Panc1 (cell line): ENCODE measurements around the gene HTT-AS. TPM values are rescaled to one million over a fixed set of nuclear protein-coding genes. Genes with fewer than 3 reads are reported as not detected.

Source experiments
- ATAC-seq: fragments of 200-7000 bp; cut with Tn5 transposase; 2 replicates; pipeline ENCODE4 v1.9.1; 2020; ENCODE audit warnings: mild to moderate bottlenecking, moderate library complexity
- BruUV-seq: library from RNA; stranded (reverse); fragments of 400-500 nt; replicated peaks from 2 replicates; lab custom pipeline; 2021; lab: Mats Ljungman, UMichigan
- CTCF ChIA-PET: fragments of 300-600 bp; sonication (Branson Sonifier 250); formaldehyde crosslinking; loops from one replicate; lab custom pipeline; 2022; ENCODE audit warnings: antibody characterized with exemption; lab: Charles Lee
- POLR2A ChIA-PET: fragments of 300-600 bp; sonication (Branson Sonifier 250); formaldehyde crosslinking; loops from one replicate; lab custom pipeline; 2022; ENCODE audit warnings: antibody characterized with exemption; lab: Charles Lee
- DNase-seq: peaks from one replicate; pipeline ENCODE4 v3.0.0-alpha.2; 2010; ENCODE audit warnings: low read depth, low spot score
- H3K27ac ChIP-seq: 2 replicates; pipeline ENCODE4 v1.5.1; 2011; ENCODE audit warnings: mild to moderate bottlenecking, low read length, inconsistent platforms
- H3K27me3 ChIP-seq: fragments of 200-500 bp; sonication (Bioruptor generic); 2 replicates; pipeline ENCODE4 v1.6.0; 2014; ENCODE audit warnings: low read length, inconsistent platforms; ENCODE audit not compliant: control insufficient read depth, insufficient read depth
- H3K36me3 ChIP-seq: fragments of 200-500 bp; sonication (Bioruptor generic); 2 replicates; pipeline ENCODE4 v1.5.1; 2014; ENCODE audit warnings: inconsistent platforms, mild to moderate bottlenecking, low read length, moderate library complexity; ENCODE audit not compliant: control insufficient read depth, insufficient read depth
- H3K4me1 ChIP-seq: 2 replicates; pipeline ENCODE4 v1.5.1; 2011; ENCODE audit warnings: inconsistent platforms, mild to moderate bottlenecking, low read length, moderate library complexity; ENCODE audit not compliant: control insufficient read depth, insufficient read depth
- H3K4me3 ChIP-seq, 2 experiments: 2 replicates each; pipeline ENCODE4 v1.5.1; 2011 to 2012; ENCODE audit warnings: low read depth in 2 of 2, low read length in 2 of 2, mild to moderate bottlenecking in 2 of 2, inconsistent platforms in 1 of 2, moderate library complexity in 1 of 2
- H3K9me3 ChIP-seq: fragments of 200-500 bp; sonication (Bioruptor generic); 2 replicates; pipeline ENCODE4 v1.5.1; 2014; ENCODE audit warnings: low read depth, mild to moderate bottlenecking, inconsistent platforms, low read length, moderate library complexity; ENCODE audit not compliant: control insufficient read depth, insufficient read depth
- CTCF ChIP-seq: fragments of 450-650 bp; IDR thresholded peaks from 2 replicates; pipeline ENCODE4 v1.5.1; 2017; ENCODE audit warnings: mild to moderate bottlenecking
- POLR2AphosphoS5 ChIP-seq: IDR thresholded peaks from 2 replicates; pipeline ENCODE4 v1.6.1; 2012; ENCODE audit warnings: mild to moderate bottlenecking, low read depth, low read length, moderate library complexity
- REST ChIP-seq, 2 experiments: IDR thresholded peaks; 2 replicates each; pipeline ENCODE4 v1.6.1; 2011 to 2012; ENCODE audit warnings: low read depth in 2 of 2, control low read depth in 1 of 2, low read length in 1 of 2, mild to moderate bottlenecking in 1 of 2, moderate library complexity in 1 of 2; ENCODE audit not compliant: insufficient read depth in 1 of 2
- SIN3A ChIP-seq: IDR thresholded peaks from 2 replicates; pipeline ENCODE4 v1.6.1; 2012; ENCODE audit warnings: low read depth, mild to moderate bottlenecking, low read length, moderate library complexity, borderline replicate concordance; ENCODE audit not compliant: insufficient read depth
- TCF7L2 ChIP-seq: IDR thresholded peaks from 2 replicates; pipeline ENCODE4 v1.6.1; 2011; ENCODE audit warnings: mild to moderate bottlenecking, low read depth, low read length, inconsistent platforms
- in situ Hi-C: cut with HindIII; loops from 2 replicates; pipeline ENCODE4 v1.10.0; 2016; ENCODE audit warnings: low sequenced_read_pairs, low pct_unique_long_range_greater_than_20kb
- intact Hi-C: fragments of 100-400 bp; cut with micrococcal nuclease; formaldehyde crosslinking; loops from one replicate; pipeline ENCODE4 v1.10.0; 2022; ENCODE audit not compliant: unreplicated experiment
- total RNA-seq: library from RNA; stranded (reverse); gene quantifications from one replicate; pipeline ENCODE4 v1.2.1, GENCODE V29; 2021; ENCODE audit not compliant: unreplicated experiment

Gene HTT-AS
- total RNA-seq, 1 experiment from 2014 or later: not detected

- Histone ChIP-seq H3K4me3 (no peak overlapping the region), H3K4me1 (peaks cover 11% of the 10 kb centered on the region; the same call in 1 of the 2 replicates), H3K36me3 (no peaks in the 10 kb centered on the region), H3K9me3 (no peaks in the 10 kb centered on the region), H3K27me3 (no peaks in the 10 kb centered on the region), H3K27ac (no peak overlapping the region)
- CTCF ChIA-PET: no interaction called here
- POLR2A ChIA-PET: no interaction called here
- intact Hi-C loops (no loop called here), in situ Hi-C loops (no loop called here)
- ATAC-seq (no peak), DNase-seq (no peak)
- no TSS peak for BruUV-seq
- no peak for TF ChIP-seq POLR2AphosphoS5
These were observed 2.5 kb downstream of the HTT-AS start for GRCh38 chr4:3071811-3072210.

- Histone ChIP-seq H3K4me3 (no peak overlapping the region), H3K9me3 (no peaks in the 10 kb centered on the region), H3K27ac (no peak overlapping the region), H3K4me1 (peaks cover 4% of the 10 kb centered on the region; the same call in 1 of the 2 replicates), H3K27me3 (no peaks in the 10 kb centered on the region), H3K36me3 (no peaks in the 10 kb centered on the region)
- intact Hi-C loops: no loop called here
- BruUV-seq: no TSS peak
- ChIA-PET CTCF (interaction anchor here (0.7 kb wide), 1 partner anchor 272 kb away, joined by 6 read pairs; no protein-coding TSS in a partner anchor), POLR2A (no interaction called here)
- in situ Hi-C loops: no loop called here
- TF ChIP-seq TCF7L2 (no peak), CTCF (no peak), REST (IDR thresholded peaks at IDR 0.05; ENCODE audit: insufficient read depth in 1 of 2, low read depth in 2 of 2, low read length in 1 of 2) (no peak), SIN3A (no peak), POLR2AphosphoS5 (no peak)
- no peak for ATAC-seq
- DNase-seq: no peak
These were observed 3.4 kb downstream of the HTT-AS start for GRCh38 chr4:3070709-3071500.

GRCh38 chr4:3069661-3070199, 4.6 kb downstream of the HTT-AS start:
- no peak overlapping the region for H3K27ac ChIP-seq
- CTCF ChIA-PET: no interaction called here
- no peaks in the 10 kb centered on the region for H3K9me3 ChIP-seq
- intact Hi-C loops: no loop called here
- TF ChIP-seq SIN3A (no peak), REST (IDR thresholded peaks at IDR 0.05; ENCODE audit: insufficient read depth in 1 of 2, low read depth in 2 of 2, low read length in 1 of 2) (no peak), CTCF (no peak), TCF7L2 (no peak), POLR2AphosphoS5 (no peak)
- H3K27me3 ChIP-seq: no peaks in the 10 kb centered on the region
- no peak for ATAC-seq
- 0 out of 2 replicates have a peak, but pooled peaks cover 3% of the 10 kb centered on the region for H3K4me1 ChIP-seq
- in situ Hi-C loops: no loop called here
- no TSS peak for BruUV-seq
- POLR2A ChIA-PET: no interaction called here
- no peak for DNase-seq
- no peak overlapping the region for H3K4me3 ChIP-seq
- no peaks in the 10 kb centered on the region for H3K36me3 ChIP-seq
